ENCODE data around the gene NISCH. TPM values are rescaled to one million over a fixed set of nuclear protein-coding genes. Genes with fewer than 3 reads are reported as not detected.

The NISCH gene
- total RNA-seq, 1 experiment from 2014 or later, result 72.8 TPM

- RAD21 ChIA-PET (ENCODE audit: low non-redundant PET in 1 of 2, low total read pairs in 2 of 2, uncharacterized antibody in 2 of 2, unreplicated experiment in 2 of 2), result interaction anchor here in 1 of 2 experiments (0.9 kb wide), 1 partner anchor 55 kb away, joined by 4 read pairs; no protein-coding TSS in a partner anchor
- intact Hi-C loops (cut with micrococcal nuclease), result no loop called here
- H3K4me2 ChIP-seq (ENCODE audit: low read length), result peak overlapping the region; percentile 82
- H4K20me1 ChIP-seq (ENCODE audit: insufficient read depth), result no peaks in the 10 kb centered on the region
- POLR2A ChIA-PET, result no interaction called here
- DNase-seq (ENCODE audit: low read depth, low spot score), result no peak
- no peaks in the 10 kb centered on the region for H3K9me2 ChIP-seq (ENCODE audit: insufficient read depth)
- CTCF ChIA-PET, result no interaction called here
- H3K4me3 ChIP-seq (replicated peaks in 1 of 2; ENCODE audit: low read depth in 1 of 2, low read length in 2 of 2), result peak overlapping the region; percentile 46 to 55
- H3K9ac ChIP-seq (ENCODE audit: low read length), result peak overlapping the region; percentile 65
- H3K27me3 ChIP-seq (ENCODE audit: insufficient read depth, low read length), result no peaks in the 10 kb centered on the region
- no peak for ATAC-seq
- H3K27ac ChIP-seq (ENCODE audit: low read depth, low read length), result peak overlapping the region; percentile 55; the same call in 1 of the 2 replicates
- no peaks in the 10 kb centered on the region for H3K9me3 ChIP-seq (ENCODE audit: control insufficient read depth in 1 of 2, insufficient read depth in 1 of 2, low read depth in 1 of 2, low read length in 2 of 2)
- H2AFZ ChIP-seq (ENCODE audit: low read depth, low read length, poor library complexity, severe bottlenecking), result no peak overlapping the region
- peaks cover 2 to 17% of the 10 kb centered on the region in 2 experiments; a peak in 3 of 4 replicates for H3K4me1 ChIP-seq (ENCODE audit: control insufficient read depth in 1 of 2, insufficient read depth in 2 of 2, low read length in 2 of 2)
- TF ChIP-seq EZH2 (IDR thresholded peaks at IDR 0.05) (no peak), ZFX (IDR thresholded peaks at IDR 0.05) (no peak), EGR1 (IDR thresholded peaks at IDR 0.05; ENCODE audit: low read depth) (no peak), CTCF (IDR thresholded peaks at IDR 0.05 in 2 of 3, conservative IDR thresholded peaks at IDR 0.05 in 1 of 3; ENCODE audit: borderline replicate concordance in 1 of 3, insufficient read depth in 1 of 3, low read depth in 2 of 3, low read length in 2 of 3) (no peak), POLR2A (IDR thresholded peaks at IDR 0.05; ENCODE audit: borderline replicate concordance, extremely low read depth, insufficient read depth, insufficient read length) (no peak), REST (IDR thresholded peaks at IDR 0.05; ENCODE audit: low read depth) (no peak), TCF7L2 (IDR thresholded peaks at IDR 0.05; ENCODE audit: borderline replicate concordance, extremely low read depth, insufficient read depth, insufficient read length) (no peak), CBX3 (IDR thresholded peaks at IDR 0.05; ENCODE audit: low read depth) (no peak), MAX (IDR thresholded peaks at IDR 0.05) (no peak), FOSL1 (IDR thresholded peaks at IDR 0.05; ENCODE audit: low read depth) (no peak), CEBPB (IDR thresholded peaks at IDR 0.05; ENCODE audit: low read depth) (no peak), ZNF274 (IDR thresholded peaks at IDR 0.05; ENCODE audit: low read depth, low read length) (no peak), SRF (IDR thresholded peaks at IDR 0.05; ENCODE audit: low read depth) (no peak), ZBTB33 (IDR thresholded peaks at IDR 0.05; ENCODE audit: extremely low read depth, insufficient replicate concordance, low read length) (no peak), POLR2AphosphoS5 (IDR thresholded peaks at IDR 0.05; ENCODE audit: low read depth, low read length) (no peak)
- BruUV-seq (replicated peaks), result TSS peak; percentile 81
- H3K79me2 ChIP-seq (ENCODE audit: insufficient read depth, low read length), result no peaks in the 10 kb centered on the region
- H3K36me3 ChIP-seq (ENCODE audit: control insufficient read depth in 1 of 2, insufficient read depth in 2 of 2, low read length in 2 of 2), result no peaks in the 10 kb centered on the region
Measured at GRCh38 chr3:52443791-52444687, 11.4 kb upstream of the NISCH start.

Data from HCT116 (cell line).